ENCODE measurements around the gene SASH1.

- TF ChIP-seq ZFP36 (IDR thresholded peaks at IDR 0.05; ENCODE audit: low read depth, low read length, partially characterized antibody), result no peak
- TF ChIP-seq POLR2A (conservative IDR thresholded peaks at IDR 0.05), result no peak
- no peak for TF ChIP-seq CTCF (IDR thresholded peaks at IDR 0.05 in 2 of 3, conservative IDR thresholded peaks at IDR 0.05 in 1 of 3; ENCODE audit: insufficient read depth in 2 of 3, low read depth in 1 of 3, low read length in 3 of 3)
- no peak for TF ChIP-seq POLR2AphosphoS5 (IDR thresholded peaks at IDR 0.05; ENCODE audit: control insufficient read depth, insufficient read depth, low read depth, low read length)
- no peak for TF ChIP-seq HNRNPH1 (optimal IDR thresholded peaks at IDR 0.05; ENCODE audit: low read depth, low read length)
- no peak for TF ChIP-seq GABPB1 (CRISPR knock-in tag; IDR thresholded peaks at IDR 0.05)
- TF ChIP-seq SIRT6 (IDR thresholded peaks at IDR 0.05; ENCODE audit: low read depth, low read length), result no peak
- no peak for TF ChIP-seq ZNF699 (CRISPR knock-in tag; IDR thresholded peaks at IDR 0.05; ENCODE audit: insufficient replicate concordance)
Observed at GRCh38 chr6:148405894-148406293, 63.3 kb downstream of the SASH1 start.
